GM18505 (cell line): Measurements from ENCODE around the gene PPP1R13B.

Source experiments
- ATAC-seq: cut with Tn5 transposase; IDR thresholded peaks from one replicate; pipeline ENCODE4 v1.9.1; 2021; ENCODE audit not compliant: unreplicated experiment
- POLR2A ChIP-seq: IDR thresholded peaks from 4 replicates; pipeline ENCODE4 v1.6.1; 2011; ENCODE audit warnings: borderline replicate concordance; ENCODE audit not compliant: insufficient read depth, insufficient read length; ENCODE audit errors: extremely low read depth

The PPP1R13B gene

GRCh38 chr14:103886304-103887169 lies 39.2 kb upstream of the PPP1R13B start:
- TF ChIP-seq POLR2A: no peak
- no peak for ATAC-seq

GRCh38 chr14:103885509-103885932 lies 38.1 kb upstream of the PPP1R13B start:
- ATAC-seq: no peak
- no peak for TF ChIP-seq POLR2A

GRCh38 chr14:103884854-103885253 lies 37.5 kb upstream of the PPP1R13B start:
- TF ChIP-seq POLR2A: no peak
- no peak for ATAC-seq

- no peak for TF ChIP-seq POLR2A
- no peak for ATAC-seq
Observed at GRCh38 chr14:103883263-103883523, 35.8 kb upstream of the PPP1R13B start.

- no peak for ATAC-seq
- TF ChIP-seq POLR2A: no peak
Observed at GRCh38 chr14:103882503-103883262, 35.3 kb upstream of the PPP1R13B start.

GRCh38 chr14:103881268-103882201 lies 34.2 kb upstream of the PPP1R13B start:
- ATAC-seq: no peak

GRCh38 chr14:103880348-103881267 lies 33.2 kb upstream of the PPP1R13B start:
- ATAC-seq: no peak
- TF ChIP-seq POLR2A: no peak

More at GRCh38 chr14:103881268-103882201, 34.2 kb upstream of the PPP1R13B start:
- TF ChIP-seq POLR2A: no peak

GRCh38 chr14:103879570-103880347 lies 32.4 kb upstream of the PPP1R13B start:
- no peak for TF ChIP-seq POLR2A
- no peak for ATAC-seq

GRCh38 chr14:103879118-103879569 lies 31.8 kb upstream of the PPP1R13B start:
- no peak for TF ChIP-seq POLR2A
- no peak for ATAC-seq

GRCh38 chr14:103878180-103878579 lies 30.8 kb upstream of the PPP1R13B start:
- no peak for TF ChIP-seq POLR2A
- no peak for ATAC-seq

GRCh38 chr14:103875010-103875409 lies 27.6 kb upstream of the PPP1R13B start:
- TF ChIP-seq POLR2A: no peak
- no peak for ATAC-seq
